HepG2 (cell line): ENCODE data around the gene ACOT8. TPM values are rescaled to one million over a fixed set of nuclear protein-coding genes. Genes with fewer than 3 reads are reported as not detected.
A peak's percentile ranks its signal among the peaks of the same experiment; 100 is the strongest.

Source experiments
- ARID5B ChIP-seq: IDR thresholded peaks from 2 replicates; pipeline ENCODE4 v1.4.0; 2020; ENCODE audit warnings: mild to moderate bottlenecking, missing genetic modification reagents
- ATF7-NPFF ChIP-seq: sonication (generic); formaldehyde crosslinking; IDR thresholded peaks from 2 replicates; pipeline ENCODE4 v1.8.1; 2023; ENCODE audit warnings: mild to moderate bottlenecking, low read depth, missing genetic modification reagents, moderate library complexity
- CBFB ChIP-seq: sonication (generic); formaldehyde crosslinking; IDR thresholded peaks from 2 replicates; pipeline ENCODE4 v1.4.0; 2020; ENCODE audit warnings: missing genetic modification reagents
- KDM4B ChIP-seq: sonication (generic); formaldehyde crosslinking; IDR thresholded peaks from 2 replicates; pipeline ENCODE4 v1.4.0; 2020; ENCODE audit warnings: missing genetic modification reagents
- MEIS2 ChIP-seq: sonication (generic); formaldehyde crosslinking; IDR thresholded peaks from 2 replicates; pipeline ENCODE4 v1.9.0; 2021; ENCODE audit warnings: mild to moderate bottlenecking, missing genetic modification reagents
- MYNN ChIP-seq: sonication (generic); formaldehyde crosslinking; IDR thresholded peaks from 2 replicates; pipeline ENCODE4 v1.4.0; 2020; ENCODE audit warnings: mild to moderate bottlenecking, low read depth, missing genetic modification reagents
- NFATC3 ChIP-seq: sonication (generic); formaldehyde crosslinking; IDR thresholded peaks from 2 replicates; pipeline ENCODE4 v1.5.1; 2020; ENCODE audit warnings: mild to moderate bottlenecking, missing genetic modification reagents
- NR2F1 ChIP-seq, 2 experiments: fragments of 450-650 bp in 1 of 2; formaldehyde crosslinking in 1 of 2; IDR thresholded peaks; 2 replicates each; pipeline versions ENCODE4 v1.5.0 to v1.6.1; 2016 to 2020; ENCODE audit warnings: mild to moderate bottlenecking in 1 of 2, missing compliant biosample characterization in 1 of 2, missing genetic modification reagents in 1 of 2, moderate library complexity in 1 of 2
- SKIL ChIP-seq: sonication (generic); formaldehyde crosslinking; IDR thresholded peaks from 2 replicates; pipeline ENCODE4 v1.8.0; 2022; ENCODE audit warnings: missing genetic modification reagents, mild to moderate bottlenecking, moderate library complexity, borderline replicate concordance
- TERF1 ChIP-seq: sonication (generic); formaldehyde crosslinking; IDR thresholded peaks from 2 replicates; pipeline ENCODE4 v1.8.0; 2022; ENCODE audit warnings: mild to moderate bottlenecking, missing genetic modification reagents, moderate library complexity
- TSC22D2 ChIP-seq: sonication (generic); formaldehyde crosslinking; IDR thresholded peaks from 2 replicates; pipeline ENCODE4 v1.5.1; 2020; ENCODE audit warnings: missing genetic modification reagents, mild to moderate bottlenecking, borderline replicate concordance
- ZBTB38 ChIP-seq: sonication (generic); formaldehyde crosslinking; IDR thresholded peaks from 2 replicates; pipeline ENCODE4 v1.5.1; 2020; ENCODE audit warnings: mild to moderate bottlenecking, missing genetic modification reagents
- ZKSCAN5 ChIP-seq: sonication (generic); formaldehyde crosslinking; IDR thresholded peaks from 2 replicates; pipeline ENCODE4 v1.5.1; 2020; ENCODE audit warnings: mild to moderate bottlenecking, missing genetic modification reagents
- ZNF512 ChIP-seq: sonication (generic); formaldehyde crosslinking; IDR thresholded peaks from 2 replicates; pipeline ENCODE4 v1.4.0; 2020; ENCODE audit warnings: mild to moderate bottlenecking, missing genetic modification reagents
- ZNF605 ChIP-seq: sonication (generic); formaldehyde crosslinking; IDR thresholded peaks from 2 replicates; pipeline ENCODE4 v1.8.0; 2022; ENCODE audit warnings: mild to moderate bottlenecking, missing genetic modification reagents
- ZNF720 ChIP-seq: sonication (generic); formaldehyde crosslinking; IDR thresholded peaks from 2 replicates; pipeline ENCODE4 v1.4.0; 2020; ENCODE audit warnings: missing genetic modification reagents
- ZSCAN5A ChIP-seq: sonication (generic); formaldehyde crosslinking; IDR thresholded peaks from 2 replicates; pipeline ENCODE4 v1.8.0; 2022; ENCODE audit warnings: mild to moderate bottlenecking, missing genetic modification reagents, borderline replicate concordance
- polyA plus RNA-seq, 8 experiments: library from polyadenylated mRNA; depleted of rRNA in 3 of 8; stranded (reverse) in 7 of 8; unstranded in 1 of 8; fragments of >200 nt; fragmentation: Illumina TruSeq in 4 of 8; extraction: Trizol in 4 of 8; gene quantifications; 2 replicates each; pipeline versions ENCODE4 v1.2.1 to v1.2.3, GENCODE V29; 2011 to 2016; ENCODE audit warnings: low read depth in 4 of 8, missing spikeins in 1 of 8, mixed read lengths in 1 of 8; ENCODE audit not compliant: insufficient read depth in 1 of 8
- total RNA-seq, 5 experiments: library from RNA; depleted of rRNA; stranded (reverse); fragments of >200 nt; fragmentation: Illumina TruSeq; extraction: Trizol; gene quantifications; 2 replicates each; pipeline ENCODE4 v1.2.3, GENCODE V29; 2016; ENCODE audit warnings: low read depth in 1 of 5

ACOT8 gene
- total and polyA plus RNA-seq, 2 of the 13 experiments (the other 11 are each of a cell fraction or from before 2014, with no cell fraction given): 31.4 to 45.5 TPM

- TF ChIP-seq SKIL (CRISPR knock-in tag) (no peak), TSC22D2 (CRISPR knock-in tag) (peak; percentile 42; the same call in 1 of the 2 replicates), CBFB (CRISPR knock-in tag) (peak; percentile 90), ZNF605 (CRISPR knock-in tag) (peak; percentile 10; the same call in 1 of the 2 replicates), TERF1 (CRISPR knock-in tag) (no peak), ZSCAN5A (CRISPR knock-in tag) (peak; percentile 70; the same call in 1 of the 2 replicates), KDM4B (peak; percentile 78; the same call in 1 of the 2 replicates), ARID5B (CRISPR knock-in tag) (peak; percentile 61), ZBTB38 (CRISPR knock-in tag) (0 out of 2 replicates have a peak, but pooled peaks have one; percentile 8), ZNF720 (CRISPR knock-in tag) (0 out of 2 replicates have a peak, but pooled peaks have one; percentile 44), ZNF512 (CRISPR knock-in tag) (no peak), MEIS2 (CRISPR knock-in tag) (peak; percentile 66; the same call in 1 of the 2 replicates), MYNN (CRISPR knock-in tag) (no peak; the same call in 1 of the 2 replicates), NFATC3 (peak; percentile 95), ATF7-NPFF (CRISPR knock-in tag) (no peak), NR2F1 (CRISPR knock-in tag; IDR thresholded peaks at IDR 0.05) (peak; percentile 65 to 97), ZKSCAN5 (CRISPR knock-in tag) (peak; percentile 51; the same call in 1 of the 2 replicates)
Measured at GRCh38 chr20:45880988-45881788, 24.0 kb upstream of the ACOT8 start, which contains the start of gene ZSWIM1 (continued).
